ENCODE data around the gene MRTFB.

MRTFB gene

DNA sequence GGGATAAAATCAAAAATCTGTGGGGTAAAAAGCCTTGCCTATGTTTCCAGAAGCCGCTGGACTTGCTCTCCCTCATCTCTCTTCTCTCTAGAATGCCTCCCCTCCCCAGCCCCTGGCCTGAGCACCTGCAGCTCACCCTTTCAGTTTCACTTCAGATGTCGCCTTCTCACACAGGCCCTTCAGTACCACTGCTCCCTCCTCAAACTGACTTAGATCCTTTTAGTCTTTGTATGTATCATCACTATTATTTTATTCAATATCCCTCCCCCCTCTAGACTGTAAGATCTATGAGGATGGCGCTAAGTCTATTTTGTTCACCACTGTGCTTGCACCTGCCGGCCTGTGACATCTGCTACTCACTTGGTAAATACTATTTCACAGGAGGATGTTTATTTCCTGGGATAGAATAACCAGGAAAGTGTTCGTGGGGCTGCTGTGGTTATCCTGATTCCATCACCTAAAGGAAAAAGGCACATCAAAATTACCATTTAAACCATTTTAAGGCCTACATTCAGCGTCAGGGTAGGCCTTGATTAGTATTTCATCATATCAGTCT, 122.3 kb downstream of the MRTFB start:
- DNase-seq = peak; percentile 15

DNA sequence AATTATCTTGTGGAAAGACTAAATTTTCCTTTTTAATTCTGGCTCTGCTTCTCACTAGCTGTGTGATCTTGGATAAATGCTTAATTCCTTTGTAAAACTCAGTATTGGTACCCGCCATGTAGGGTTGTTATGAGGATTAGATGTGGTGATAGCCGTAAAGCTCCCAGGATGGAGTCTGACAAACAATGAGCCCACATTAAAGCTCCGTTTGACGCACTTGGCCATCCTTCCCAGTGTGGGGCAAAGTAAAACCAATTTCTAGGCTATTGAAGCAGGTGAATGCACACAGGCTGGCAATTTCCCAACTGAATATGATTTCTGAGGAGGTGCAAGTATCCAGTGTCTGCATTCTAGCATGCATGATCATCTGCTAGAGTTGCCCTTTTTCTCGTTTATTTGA, 123.6 kb downstream of the MRTFB start:
- DNase-seq = no peak

DNA sequence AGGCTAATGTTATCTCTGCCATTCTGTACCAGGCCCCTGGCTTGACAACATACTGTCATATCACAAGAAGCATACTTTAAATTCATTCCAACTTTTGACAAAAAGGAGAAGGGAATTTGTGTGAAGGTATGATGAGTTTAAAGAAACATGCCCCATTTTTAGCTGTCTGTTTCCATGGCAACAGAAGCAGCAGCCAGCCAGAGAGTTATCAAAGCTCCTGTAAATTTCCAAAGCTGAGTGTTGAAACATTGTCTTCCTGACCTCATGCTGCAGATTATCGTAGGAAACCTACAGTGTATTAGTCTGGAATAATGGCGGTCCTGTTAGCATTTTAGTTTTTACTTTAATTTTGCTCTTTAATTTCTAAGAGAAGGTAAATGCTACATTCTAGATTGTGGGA, 124.9 kb downstream of the MRTFB start:
- DNase-seq = no peak

DNA sequence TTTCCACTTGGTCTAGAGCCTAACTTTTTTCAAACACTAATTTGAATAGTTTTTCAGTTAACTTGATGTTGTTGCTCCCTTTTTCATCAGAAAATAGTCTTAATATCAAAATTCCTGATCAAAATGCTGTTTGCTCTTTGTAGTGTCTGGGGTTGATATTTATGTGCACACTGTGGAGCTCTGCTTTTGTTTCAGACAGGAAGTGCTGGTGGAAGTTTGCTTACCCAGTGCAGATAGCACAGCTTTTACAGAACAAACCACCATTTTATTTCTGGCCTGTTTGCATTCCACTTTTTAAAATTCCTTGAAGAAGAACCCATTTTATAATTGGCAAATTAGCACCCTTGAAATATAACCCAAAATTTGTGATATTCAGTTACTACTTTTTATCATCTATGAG, 125.4 kb downstream of the MRTFB start:
- DNase-seq = no peak

DNA sequence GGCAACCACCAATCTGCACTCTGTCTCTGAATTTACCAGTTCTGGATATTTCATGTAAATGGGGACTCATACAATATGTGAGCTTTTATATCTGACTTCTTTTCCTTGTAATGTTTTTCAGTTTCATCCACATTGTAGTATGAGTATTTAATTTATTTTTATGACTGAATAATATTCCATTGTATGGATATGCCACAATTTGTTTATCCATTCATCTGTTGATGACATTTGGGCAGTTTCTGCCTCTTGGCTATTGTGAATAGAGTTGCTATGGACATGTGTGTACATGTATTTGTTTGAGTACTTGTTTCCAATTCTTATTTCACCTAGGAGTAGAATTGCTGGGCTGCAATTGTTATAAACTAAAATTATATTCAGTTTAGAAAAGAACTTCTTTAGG, 126.9 kb downstream of the MRTFB start:
- DNase-seq = no peak

DNA sequence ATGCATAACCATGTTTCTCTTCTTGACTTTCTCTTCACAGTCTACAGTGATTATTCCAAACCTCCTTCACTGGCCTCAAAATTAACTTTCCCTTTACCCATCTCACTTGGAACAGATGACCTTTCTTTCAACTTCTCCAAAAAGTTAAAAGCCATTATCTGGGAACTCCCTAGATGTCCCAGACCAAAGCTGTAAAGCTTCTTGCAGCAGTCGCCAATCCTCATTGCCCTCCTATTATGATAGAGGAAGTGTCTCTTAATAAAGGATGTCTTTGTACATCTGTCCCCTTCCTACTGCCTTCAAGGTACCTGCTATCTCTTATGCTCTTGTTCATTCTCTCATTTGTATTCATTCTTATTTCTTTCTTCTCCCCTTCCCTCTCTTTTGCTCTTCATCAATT, 127.5 kb downstream of the MRTFB start:
- DNase-seq = no peak

DNA sequence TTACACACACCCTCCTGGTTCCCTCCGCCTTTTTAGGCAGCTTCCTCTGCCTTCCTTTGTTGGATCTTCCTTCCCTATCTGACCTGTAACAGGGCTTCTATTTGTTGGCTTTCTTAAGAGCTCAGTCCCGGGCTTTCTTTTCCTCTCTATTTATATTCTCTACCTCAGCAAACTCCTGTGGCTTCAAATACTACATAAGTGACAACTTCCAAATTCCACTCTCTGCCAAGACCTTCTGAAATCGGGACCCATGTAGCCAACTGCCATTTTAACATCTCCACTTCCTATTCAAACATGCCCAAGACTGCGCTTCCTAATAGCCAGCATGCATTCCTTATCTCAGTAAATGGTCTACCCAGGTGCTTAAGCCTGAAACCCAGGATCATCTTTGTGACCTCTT, 128.1 kb downstream of the MRTFB start:
- DNase-seq = no peak

DNA sequence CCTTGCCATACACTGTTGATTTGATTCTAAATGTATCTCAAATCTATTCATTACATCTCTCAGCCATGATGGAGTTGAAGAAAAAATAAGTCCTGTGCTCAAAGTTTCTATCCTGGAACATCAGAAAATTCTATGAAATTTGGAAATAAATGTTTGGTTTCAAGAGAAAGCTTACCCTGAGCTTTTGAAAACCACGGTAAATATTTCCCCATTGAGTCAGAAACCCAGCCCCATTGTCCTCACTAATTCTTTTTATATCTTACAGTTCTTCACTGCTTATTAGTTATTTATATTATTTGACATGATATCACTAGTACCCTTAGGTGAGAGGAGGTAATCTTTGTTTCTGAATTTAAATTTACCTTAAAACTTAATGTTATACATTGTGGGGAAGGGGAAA, 128.5 kb downstream of the MRTFB start:
- DNase-seq = no peak

DNA sequence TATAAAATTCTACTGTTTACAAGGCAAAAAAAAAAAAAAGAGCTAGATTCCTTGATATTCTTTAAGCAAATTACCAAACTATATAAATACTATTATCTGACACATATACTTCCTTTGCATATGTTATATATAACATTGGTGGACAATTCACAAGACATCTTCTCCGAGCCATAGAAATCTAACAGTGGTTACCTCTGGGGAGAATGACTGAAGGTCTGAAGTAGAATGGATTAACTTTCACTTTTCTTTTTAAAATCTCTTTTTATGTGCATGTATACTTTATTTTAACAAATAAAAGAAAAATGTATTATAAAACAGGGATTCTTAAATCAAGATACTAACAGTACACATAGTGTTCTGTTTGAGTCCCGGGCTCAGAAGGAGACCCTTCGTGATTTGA, 131.0 kb downstream of the MRTFB start:
- no peak for DNase-seq

DNA sequence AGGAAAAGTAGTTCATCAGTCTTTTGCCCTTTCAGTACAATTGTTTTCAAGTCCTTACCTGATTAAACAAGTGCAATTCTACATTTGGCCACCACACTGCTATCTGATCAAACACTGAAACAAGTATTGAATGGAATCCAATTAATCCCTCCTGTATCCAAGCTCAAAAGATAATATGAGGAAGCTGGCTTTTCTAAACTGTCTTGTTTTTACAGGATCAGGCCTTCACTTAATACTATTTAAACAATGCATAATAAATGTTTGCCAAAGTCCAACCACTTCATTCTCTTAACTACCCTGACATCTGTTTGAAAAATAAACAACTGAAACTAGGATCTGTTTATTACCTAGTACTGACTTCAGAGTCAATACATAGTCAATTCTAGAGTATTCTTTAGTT, 131.6 kb downstream of the MRTFB start:
- no peak for DNase-seq

DNA sequence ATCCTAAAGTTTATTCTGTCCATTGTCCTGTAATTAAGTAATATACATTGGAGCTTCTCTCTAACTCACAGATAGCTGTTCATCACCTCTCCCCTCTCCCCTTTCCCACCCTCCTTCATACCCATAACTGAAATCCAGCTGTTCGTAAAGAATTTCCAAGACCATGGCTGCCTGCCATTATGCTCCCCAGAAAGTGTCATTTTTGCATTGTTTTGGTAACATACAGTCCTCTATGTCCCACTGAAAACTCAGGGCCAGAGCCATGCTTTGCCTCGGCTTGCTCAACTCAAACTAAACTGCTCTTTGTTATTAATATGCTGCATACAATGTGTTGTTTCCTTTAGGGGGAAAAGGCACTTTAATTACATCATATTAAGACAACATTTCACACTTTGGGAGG, 132.0 kb downstream of the MRTFB start:
- no peak for DNase-seq

DNA sequence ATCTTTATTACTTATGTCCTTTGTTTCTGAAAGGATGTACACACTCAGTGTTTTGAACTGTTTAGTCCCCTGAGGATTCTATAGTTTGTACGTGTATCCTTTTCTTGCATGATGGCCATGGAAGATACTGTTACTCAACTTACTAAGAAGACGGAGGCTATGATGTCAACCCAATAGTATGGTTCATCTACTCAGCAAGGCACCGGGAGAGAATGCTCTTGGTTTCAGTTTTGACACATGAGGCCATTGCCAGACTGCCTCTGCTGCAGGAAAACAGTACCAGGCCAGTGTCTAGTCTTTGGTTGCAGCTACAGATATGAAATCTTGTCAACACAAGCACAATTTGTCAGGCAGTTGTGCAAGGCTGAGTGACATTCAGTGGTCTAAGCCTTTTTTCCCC, 134.5 kb downstream of the MRTFB start:
- DNase-seq = no peak

DNA sequence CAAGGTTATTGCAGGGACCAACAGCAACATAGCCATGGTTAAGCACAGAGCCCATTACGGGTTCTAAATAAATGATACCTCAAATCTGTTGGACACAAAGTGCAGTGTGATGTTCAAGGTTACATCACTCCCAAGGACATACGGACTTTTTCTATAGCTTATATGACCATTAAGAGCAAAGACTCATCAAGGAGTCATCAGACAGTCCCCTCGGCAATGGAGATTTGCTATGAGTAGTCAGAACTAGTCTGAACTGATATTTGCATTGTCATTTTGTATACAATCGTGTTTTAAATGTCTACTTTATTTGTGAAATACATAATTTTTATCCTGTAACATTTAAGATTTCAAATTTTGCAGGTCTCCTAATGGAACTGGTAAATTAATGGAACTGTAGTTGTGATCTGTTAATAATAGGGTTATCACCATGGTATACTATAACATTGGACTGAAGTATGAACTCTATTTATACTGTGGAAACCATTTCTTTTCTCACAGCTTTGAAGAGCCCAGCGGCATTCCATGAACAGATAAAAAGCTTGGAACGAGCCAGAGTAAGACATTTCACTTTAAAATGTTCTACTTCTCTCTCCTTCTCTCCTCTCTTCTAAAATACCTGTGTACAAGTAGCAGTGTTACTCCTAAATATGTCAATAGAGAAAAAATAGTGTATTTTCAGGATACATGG, 140.9 kb downstream of the MRTFB start:
- DNase-seq = no peak

DNA sequence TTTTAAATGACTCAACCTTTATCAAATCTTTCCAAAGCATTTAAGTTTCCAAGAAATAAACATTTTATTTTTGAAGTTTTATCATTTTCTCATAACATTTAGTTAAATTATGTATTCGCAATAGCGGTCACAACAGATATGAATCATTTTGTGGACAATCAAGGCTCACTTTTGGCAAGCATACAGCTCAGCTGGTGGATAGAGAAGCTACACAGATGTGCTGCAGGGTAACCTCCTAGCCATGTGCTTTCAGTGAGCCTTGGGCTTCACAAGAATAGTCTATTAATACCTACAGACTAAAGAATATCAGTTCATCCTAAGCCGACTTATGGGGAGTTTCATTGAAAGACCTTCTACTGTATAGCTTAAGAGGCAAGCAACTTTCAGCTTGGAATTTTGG, 144.8 kb downstream of the MRTFB start:
- DNase-seq = no peak

DNA sequence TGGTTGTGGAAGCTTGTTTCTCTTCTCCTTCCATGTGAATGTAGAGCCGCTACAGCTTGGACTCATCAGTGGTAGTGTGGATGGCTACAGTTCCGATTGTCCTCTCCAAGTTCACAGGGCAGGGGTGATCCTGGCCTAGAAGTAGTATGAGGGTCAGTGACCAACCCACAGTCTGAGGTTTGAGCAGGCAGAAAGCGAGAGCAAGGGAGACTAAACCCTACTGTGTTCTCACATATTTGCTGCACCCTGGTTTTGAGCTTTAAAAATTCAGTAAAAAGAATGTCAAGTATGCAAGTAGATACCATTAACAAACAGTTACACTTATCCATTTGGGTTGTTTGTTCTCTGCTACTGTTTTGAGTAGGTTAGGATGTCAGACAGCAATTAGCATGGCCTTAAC, 148.9 kb downstream of the MRTFB start:
- DNase-seq = no peak

DNA sequence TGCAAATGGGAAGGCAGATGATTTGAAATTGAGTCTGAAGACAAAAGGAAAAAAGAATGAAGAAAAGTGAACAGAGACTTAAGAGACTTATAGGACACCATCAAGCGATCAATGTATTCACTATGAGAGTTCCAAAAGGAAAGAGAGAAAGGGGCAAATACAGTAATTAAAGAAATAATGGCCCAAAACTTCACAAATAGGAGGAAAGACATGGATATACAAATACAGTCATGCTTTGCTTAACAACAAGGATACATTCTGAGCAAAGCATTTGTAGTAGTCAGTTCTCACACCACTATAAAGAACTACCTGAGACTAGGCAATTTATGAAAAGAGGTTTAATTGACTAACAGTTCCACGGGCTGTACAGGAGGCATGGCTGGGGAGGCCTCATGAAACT, 152.5 kb downstream of the MRTFB start:
- DNase-seq = no peak

DNA sequence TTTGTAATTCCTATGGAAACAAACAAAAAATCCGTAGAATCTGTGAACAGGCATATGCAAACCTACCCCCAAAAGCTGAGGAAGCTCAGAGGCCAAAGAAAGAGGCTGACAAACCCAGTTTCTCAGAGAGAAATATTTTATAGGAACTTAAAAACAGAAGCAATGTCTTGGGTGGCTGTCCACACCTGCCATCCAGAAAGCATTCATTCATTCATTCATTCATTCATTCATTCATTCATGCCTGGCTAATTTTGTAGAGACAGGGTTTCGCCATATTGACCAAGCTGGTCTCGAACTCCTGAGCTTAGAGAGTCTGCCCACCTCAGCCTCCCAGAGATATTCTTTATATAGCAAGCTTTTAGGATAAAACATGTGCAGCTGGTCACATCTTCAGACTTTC, 154.3 kb downstream of the MRTFB start:
- no peak for DNase-seq

DNA sequence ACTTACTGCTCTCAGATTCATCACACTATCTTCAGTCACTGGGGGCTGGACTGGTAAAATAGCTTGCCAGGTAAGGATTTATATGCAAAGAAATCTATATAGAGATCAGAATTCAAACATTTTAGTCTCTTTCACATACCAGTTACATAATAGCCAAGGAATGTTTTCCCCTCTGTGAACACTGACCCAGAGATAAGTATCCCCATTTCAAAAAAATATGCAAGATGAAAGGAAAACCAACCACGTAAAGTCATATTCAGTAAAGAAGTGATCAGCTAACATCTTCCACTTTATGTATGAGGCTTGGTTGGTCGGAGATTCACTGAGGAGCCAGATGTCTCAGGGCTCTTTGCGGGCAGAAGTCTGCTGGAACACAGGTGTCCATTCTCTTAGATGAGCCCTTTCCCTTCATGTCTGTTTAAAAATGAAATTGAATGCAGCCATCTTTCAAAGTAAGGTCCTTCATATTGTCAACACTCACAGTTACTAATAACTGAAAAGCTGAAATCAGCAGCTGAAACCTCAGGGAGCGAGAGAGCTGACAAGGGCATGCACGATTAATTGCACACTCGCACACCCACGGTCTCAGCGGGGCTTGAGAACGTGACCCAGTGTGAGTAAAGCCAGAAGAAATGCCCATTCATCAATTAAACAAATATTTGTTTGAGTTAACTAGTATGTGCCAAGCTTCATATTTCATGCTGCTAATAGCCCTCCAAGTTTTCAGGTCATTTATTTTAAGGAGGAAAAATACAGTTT, 161.2 kb downstream of the MRTFB start:
- DNase-seq = no peak

DNA sequence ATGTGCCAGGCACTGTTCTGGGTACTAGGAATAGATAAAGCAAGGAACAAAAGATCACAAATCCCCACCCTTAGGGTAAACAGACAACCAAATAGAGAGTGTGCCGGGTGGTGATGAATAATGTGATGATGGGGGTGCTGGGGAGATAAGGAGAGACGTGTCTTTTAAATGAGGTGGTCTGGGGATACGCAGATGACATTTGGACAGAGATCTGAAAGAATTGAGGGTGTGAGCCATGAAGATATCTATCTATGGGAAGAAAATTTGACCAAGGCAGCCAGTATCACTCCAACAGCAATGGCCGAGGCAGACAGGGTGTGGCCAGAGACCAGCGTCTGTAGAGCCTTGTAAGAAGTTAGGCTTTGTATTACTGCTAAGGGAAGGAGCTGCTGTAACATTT, 165.3 kb downstream of the MRTFB start:
- no peak for DNase-seq

DNA sequence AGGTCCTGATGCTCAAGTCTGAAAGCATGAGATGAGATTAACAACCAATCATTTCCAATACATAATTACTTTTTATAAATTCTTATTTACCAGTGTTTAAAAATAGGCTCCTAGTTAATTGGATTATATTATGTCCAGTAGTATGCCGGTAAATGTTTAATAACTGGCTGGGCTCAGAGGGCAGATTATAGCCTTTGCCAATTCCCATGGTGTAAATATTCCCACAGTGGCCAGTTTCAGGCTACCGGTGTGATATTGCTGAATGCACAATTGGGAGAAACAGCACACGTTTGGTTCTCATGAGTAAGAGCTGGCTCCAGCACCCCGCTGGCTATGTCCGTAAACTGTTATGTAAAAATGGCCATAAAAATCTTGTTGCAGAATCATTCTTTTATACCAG, 167.6 kb downstream of the MRTFB start:
- DNase-seq = no peak

DNA sequence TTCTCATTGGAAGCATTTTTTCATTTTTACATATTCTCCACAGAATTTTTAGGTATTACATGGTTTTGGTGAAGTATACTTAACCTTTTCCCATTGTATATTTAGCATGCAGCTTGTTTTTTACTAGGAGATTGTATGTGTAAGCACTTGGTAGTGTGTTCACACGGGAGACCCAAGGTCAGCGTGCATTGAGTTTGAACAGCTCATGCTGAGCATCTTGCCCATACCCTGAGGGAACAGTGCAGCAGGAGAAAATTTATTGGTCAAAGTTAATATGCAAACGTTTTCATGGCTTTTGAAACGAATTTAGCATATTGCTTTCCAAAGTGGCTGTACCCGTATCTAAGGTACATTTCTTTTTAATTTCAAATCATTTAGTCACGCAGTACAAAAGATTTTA, 168.7 kb downstream of the MRTFB start:
- DNase-seq = no peak

DNA sequence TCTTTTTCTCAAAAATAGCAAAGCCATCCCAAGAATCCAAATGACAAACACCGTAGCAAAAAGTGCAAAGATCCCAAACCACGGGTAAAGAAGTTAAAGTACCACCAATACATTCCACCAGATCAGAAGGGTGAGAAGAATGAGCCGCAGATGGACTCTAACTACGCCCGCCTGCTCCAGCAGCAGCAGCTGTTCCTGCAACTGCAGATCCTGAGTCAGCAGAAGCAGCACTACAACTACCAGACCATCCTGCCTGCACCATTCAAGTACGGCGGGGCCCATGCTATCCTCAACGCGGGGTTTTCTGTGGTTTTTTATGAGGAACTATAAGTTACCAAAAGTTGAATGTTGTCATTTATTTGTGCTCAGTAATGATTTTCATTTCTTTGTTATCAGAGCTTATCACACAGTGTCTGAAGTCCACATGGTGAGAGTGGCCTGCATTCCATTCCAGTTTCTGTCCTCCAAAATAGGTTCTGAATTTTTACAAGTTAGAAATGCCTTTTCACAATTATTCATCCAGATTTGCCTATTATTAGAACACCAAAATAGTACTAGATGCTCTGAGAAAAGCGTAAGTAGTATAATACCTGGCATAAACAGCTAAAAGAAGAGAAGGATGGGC, 169.2 kb downstream of the MRTFB start:
- no peak for DNase-seq

DNA sequence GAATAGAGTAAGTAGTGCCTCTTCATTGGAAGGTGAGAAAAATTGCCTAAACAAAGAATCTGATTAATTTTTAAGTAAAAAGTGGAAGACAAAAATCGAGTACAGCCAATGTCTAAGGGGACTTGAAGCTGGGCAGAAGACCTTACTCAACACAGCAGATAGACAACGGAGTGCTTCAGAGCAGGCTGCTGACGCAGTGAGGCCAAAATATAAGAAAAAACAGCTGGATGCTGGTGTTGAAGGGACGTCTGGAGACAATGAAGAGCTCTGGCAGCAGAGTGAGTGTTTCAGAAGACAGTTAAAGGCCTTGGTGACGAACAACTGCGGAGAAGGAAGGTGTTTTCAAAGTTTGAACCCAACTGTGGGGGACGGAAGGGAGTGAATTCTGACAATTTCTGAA, 169.8 kb downstream of the MRTFB start:
- no peak for DNase-seq

DNA sequence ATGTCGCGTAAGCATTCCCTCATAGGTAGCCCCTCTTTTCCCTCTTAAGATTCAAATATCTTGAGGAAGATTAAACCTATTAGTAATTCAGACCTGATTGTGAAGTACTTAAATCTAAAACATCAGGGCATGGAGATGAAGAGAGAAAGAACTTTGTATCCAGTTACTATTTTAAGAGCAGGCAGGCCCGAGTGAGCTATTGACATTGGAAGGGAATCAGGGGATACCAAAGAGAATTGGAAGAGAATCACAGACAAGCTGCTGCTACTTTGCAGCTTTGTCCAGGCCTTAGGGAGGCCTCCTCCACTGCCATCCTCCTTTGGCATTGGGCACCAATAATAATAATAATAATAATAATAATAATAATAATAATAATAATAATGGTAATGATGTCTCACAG, 170.5 kb downstream of the MRTFB start:
- no peak for DNase-seq

Data from activated naive CD4-positive, alpha-beta T cell treated with Interleukin-2 at 50 U/mL for 16 hours (primary cell).